ENCODE measurements around the gene FSTL5. TPM values are rescaled to one million over a fixed set of nuclear protein-coding genes. Genes with fewer than 3 reads are reported as not detected.

FSTL5 gene
- total RNA-seq, 1 experiment from 2014 or later: 0.55 TPM

GRCh38 chr4:162151850-162152249, 11.9 kb downstream of the FSTL5 start:
- Mint-ChIP-seq H3K36me3 (no peaks in the 10 kb centered on the region), H3K9me3 (no peaks in the 10 kb centered on the region), H3K27ac (no peak overlapping the region), H3K4me1 (0 out of 2 replicates have a peak, but pooled peaks cover 2% of the 10 kb centered on the region), H3K4me3 (no peak overlapping the region), H3K27me3 (ENCODE audit: low read depth) (no peaks in the 10 kb centered on the region)
- DNase-seq (ENCODE audit: low spot score): no peak
- ATAC-seq: no peak
- POLR2A ChIA-PET: no interaction called here
- CTCF ChIA-PET: no interaction called here
- no peak for TF ChIP-seq ARID4B (CRISPR knock-in tag; IDR thresholded peaks at IDR 0.05; ENCODE audit: borderline replicate concordance)
- TF ChIP-seq SP1 (CRISPR knock-in tag; conservative IDR thresholded peaks at IDR 0.05): no peak
- TF ChIP-seq, protein P1, sequence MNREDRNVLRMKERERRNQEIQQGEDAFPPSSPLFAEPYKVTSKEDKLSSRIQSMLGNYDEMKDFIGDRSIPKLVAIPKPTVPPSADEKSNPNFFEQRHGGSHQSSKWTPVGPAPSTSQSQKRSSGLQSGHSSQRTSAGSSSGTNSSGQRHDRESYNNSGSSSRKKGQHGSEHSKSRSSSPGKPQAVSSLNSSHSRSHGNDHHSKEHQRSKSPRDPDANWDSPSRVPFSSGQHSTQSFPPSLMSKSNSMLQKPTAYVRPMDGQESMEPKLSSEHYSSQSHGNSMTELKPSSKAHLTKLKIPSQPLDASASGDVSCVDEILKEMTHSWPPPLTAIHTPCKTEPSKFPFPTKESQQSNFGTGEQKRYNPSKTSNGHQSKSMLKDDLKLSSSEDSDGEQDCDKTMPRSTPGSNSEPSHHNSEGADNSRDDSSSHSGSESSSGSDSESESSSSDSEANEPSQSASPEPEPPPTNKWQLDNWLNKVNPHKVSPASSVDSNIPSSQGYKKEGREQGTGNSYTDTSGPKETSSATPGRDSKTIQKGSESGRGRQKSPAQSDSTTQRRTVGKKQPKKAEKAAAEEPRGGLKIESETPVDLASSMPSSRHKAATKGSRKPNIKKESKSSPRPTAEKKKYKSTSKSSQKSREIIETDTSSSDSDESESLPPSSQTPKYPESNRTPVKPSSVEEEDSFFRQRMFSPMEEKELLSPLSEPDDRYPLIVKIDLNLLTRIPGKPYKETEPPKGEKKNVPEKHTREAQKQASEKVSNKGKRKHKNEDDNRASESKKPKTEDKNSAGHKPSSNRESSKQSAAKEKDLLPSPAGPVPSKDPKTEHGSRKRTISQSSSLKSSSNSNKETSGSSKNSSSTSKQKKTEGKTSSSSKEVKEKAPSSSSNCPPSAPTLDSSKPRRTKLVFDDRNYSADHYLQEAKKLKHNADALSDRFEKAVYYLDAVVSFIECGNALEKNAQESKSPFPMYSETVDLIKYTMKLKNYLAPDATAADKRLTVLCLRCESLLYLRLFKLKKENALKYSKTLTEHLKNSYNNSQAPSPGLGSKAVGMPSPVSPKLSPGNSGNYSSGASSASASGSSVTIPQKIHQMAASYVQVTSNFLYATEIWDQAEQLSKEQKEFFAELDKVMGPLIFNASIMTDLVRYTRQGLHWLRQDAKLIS (CRISPR knock-in tag; IDR thresholded peaks at IDR 0.05; ENCODE audit: borderline replicate concordance): no peak
- no peak for TF ChIP-seq MYBL2 (CRISPR knock-in tag; IDR thresholded peaks at IDR 0.05)
- TF ChIP-seq STAT6 (CRISPR knock-in tag; conservative IDR thresholded peaks at IDR 0.05; ENCODE audit: low read depth): no peak
- TF ChIP-seq ZNF396 (CRISPR knock-in tag; IDR thresholded peaks at IDR 0.05; ENCODE audit: borderline replicate concordance): no peak
- no peak for TF ChIP-seq PRRX2 (CRISPR knock-in tag; IDR thresholded peaks at IDR 0.05)
- no peak for TF ChIP-seq ZNF219 (CRISPR knock-in tag; IDR thresholded peaks at IDR 0.05; ENCODE audit: borderline replicate concordance)

DNA sequence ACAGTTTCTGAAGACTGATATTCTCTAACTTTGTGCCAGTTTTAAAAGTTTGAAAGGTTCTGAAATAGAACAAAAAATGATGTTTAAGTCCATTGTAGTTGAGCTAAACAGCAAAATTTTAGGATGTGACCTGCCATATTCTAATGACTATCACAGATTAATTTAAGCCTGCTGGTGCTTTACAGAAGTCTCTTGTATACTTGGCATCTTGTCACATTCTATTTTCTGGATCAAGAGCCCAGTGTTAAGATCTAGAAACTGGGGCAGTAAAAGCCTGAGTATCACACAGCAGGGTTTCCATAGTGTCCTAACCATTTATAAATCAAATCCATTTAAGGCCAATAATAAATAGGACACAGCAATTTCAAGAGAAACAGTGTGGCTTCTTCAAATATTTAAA, 12.4 kb downstream of the FSTL5 start:
- H3K27ac Mint-ChIP-seq: no peak overlapping the region
- H3K4me3 Mint-ChIP-seq: no peak overlapping the region
- 0 out of 2 replicates have a peak, but pooled peaks cover 2% of the 10 kb centered on the region for H3K4me1 Mint-ChIP-seq
- no peaks in the 10 kb centered on the region for H3K9me3 Mint-ChIP-seq
- H3K36me3 Mint-ChIP-seq: no peaks in the 10 kb centered on the region
- ChIA-PET CTCF (no interaction called here), POLR2A (no interaction called here)
- DNase-seq (ENCODE audit: low spot score) (no peak), ATAC-seq (no peak)
- no peaks in the 10 kb centered on the region for H3K27me3 Mint-ChIP-seq (ENCODE audit: low read depth)
- TF ChIP-seq FOXP1 (CRISPR knock-in tag; IDR thresholded peaks at IDR 0.05; ENCODE audit: borderline replicate concordance) (no peak), ZBTB21 (CRISPR knock-in tag; IDR thresholded peaks at IDR 0.05; ENCODE audit: borderline replicate concordance) (no peak), GTF2I (CRISPR knock-in tag; conservative IDR thresholded peaks at IDR 0.05) (no peak), ATF3 (CRISPR knock-in tag; conservative IDR thresholded peaks at IDR 0.05) (no peak), SOX15 (CRISPR knock-in tag; IDR thresholded peaks at IDR 0.05) (no peak), OVOL2 (CRISPR knock-in tag; IDR thresholded peaks at IDR 0.05; ENCODE audit: borderline replicate concordance) (no peak), SMAD3 (CRISPR knock-in tag; IDR thresholded peaks at IDR 0.05; ENCODE audit: borderline replicate concordance) (no peak), MLX (CRISPR knock-in tag; IDR thresholded peaks at IDR 0.05) (no peak), CREM (CRISPR knock-in tag; IDR thresholded peaks at IDR 0.05) (no peak), ETV6 (CRISPR knock-in tag; IDR thresholded peaks at IDR 0.05) (no peak), RORB (CRISPR knock-in tag; IDR thresholded peaks at IDR 0.05) (no peak), ZNF138 (CRISPR knock-in tag; conservative IDR thresholded peaks at IDR 0.05) (no peak), TP53 (CRISPR knock-in tag; IDR thresholded peaks at IDR 0.05) (no peak)
- TF ChIP-seq, protein P2, sequence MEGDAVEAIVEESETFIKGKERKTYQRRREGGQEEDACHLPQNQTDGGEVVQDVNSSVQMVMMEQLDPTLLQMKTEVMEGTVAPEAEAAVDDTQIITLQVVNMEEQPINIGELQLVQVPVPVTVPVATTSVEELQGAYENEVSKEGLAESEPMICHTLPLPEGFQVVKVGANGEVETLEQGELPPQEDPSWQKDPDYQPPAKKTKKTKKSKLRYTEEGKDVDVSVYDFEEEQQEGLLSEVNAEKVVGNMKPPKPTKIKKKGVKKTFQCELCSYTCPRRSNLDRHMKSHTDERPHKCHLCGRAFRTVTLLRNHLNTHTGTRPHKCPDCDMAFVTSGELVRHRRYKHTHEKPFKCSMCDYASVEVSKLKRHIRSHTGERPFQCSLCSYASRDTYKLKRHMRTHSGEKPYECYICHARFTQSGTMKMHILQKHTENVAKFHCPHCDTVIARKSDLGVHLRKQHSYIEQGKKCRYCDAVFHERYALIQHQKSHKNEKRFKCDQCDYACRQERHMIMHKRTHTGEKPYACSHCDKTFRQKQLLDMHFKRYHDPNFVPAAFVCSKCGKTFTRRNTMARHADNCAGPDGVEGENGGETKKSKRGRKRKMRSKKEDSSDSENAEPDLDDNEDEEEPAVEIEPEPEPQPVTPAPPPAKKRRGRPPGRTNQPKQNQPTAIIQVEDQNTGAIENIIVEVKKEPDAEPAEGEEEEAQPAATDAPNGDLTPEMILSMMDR (IDR thresholded peaks at IDR 0.05): no peak
